Neural progenitor cell (in vitro differentiated cells): ENCODE results near the gene TSPAN33.

Experiments
- EZH2 ChIP-seq: fragments of 200-600 bp; sonication (generic); IDR thresholded peaks from 2 replicates; pipeline ENCODE4 v1.6.1; 2017; ENCODE audit warnings: antibody characterized with exemption, mild to moderate bottlenecking, moderate library complexity
- EZH2phosphoT487 ChIP-seq: fragments of 200-600 bp; sonication (generic); IDR thresholded peaks from 2 replicates; pipeline ENCODE4 v1.6.1; 2017; ENCODE audit warnings: antibody characterized with exemption

GRCh38 chr7:129100827-129101166 lies 43.7 kb upstream of the TSPAN33 start:
- TF ChIP-seq EZH2 (no peak), EZH2phosphoT487 (no peak)
